K562 (cell line): ENCODE data around the gene VENTX. TPM values are rescaled to one million over a fixed set of nuclear protein-coding genes. Genes with fewer than 3 reads are reported as not detected.

Source experiments
- ATAC-seq: fragments of 200-7000 bp; cut with Tn5 transposase; 3 replicates; pipeline ENCODE4 v1.9.1; 2020; ENCODE audit warnings: moderate library complexity
- BruUV-seq: library from RNA; stranded (reverse); fragments of 400-500 nt; replicated peaks from 2 replicates; lab custom pipeline; 2021; lab: Mats Ljungman, UMichigan
- CTCF ChIA-PET: fragments of 300-600 bp; formaldehyde crosslinking; extraction: SDS; loops from one replicate; lab custom pipeline; 2021; ENCODE audit warnings: low intra/inter-chr PET ratio; lab: Yijun Ruan, JAX
- POLR2A ChIA-PET: fragments of 300-600, 350-650 bp; sonication (Branson Sonifier 250); formaldehyde crosslinking; extraction: SDS; loops from one replicate; lab custom pipeline; 2021; ENCODE audit warnings: antibody characterized with exemption, inconsistent platforms; lab: Yijun Ruan, JAX
- DNase-seq, 4 experiments: peaks; one replicate each; pipeline versions ENCODE4 v3.0.0 to v3.0.0-alpha.2; 2011 to 2018; ENCODE audit warnings: low spot score in 3 of 4, mixed read lengths in 3 of 4; ENCODE audit errors: extremely low read depth in 1 of 4
- FAIRE-seq: peaks from 2 replicates; lab custom pipeline; 2011; peaks lifted over from hg19 to GRCh38; lab: Jason Lieb, UNC
- H2AFZ ChIP-seq: 2 replicates; pipeline ENCODE4 v1.6.0; 2011; ENCODE audit warnings: low read depth, low read length, control low read depth, inconsistent platforms
- H3K27ac ChIP-seq: fragments of 200-600 bp; 3 replicates; pipeline ENCODE4 v1.8.0; 2011; ENCODE audit warnings: low read depth, mild to moderate bottlenecking, control low read depth, inconsistent platforms, low read length, moderate library complexity, mixed read lengths; ENCODE audit errors: extremely low read depth
- H3K27me3 ChIP-seq, 2 experiments: fragments of 300-600 bp in 1 of 2; 2 replicates in 1 of 2; 3 replicates in 1 of 2; pipeline versions ENCODE4 v1.6.0 to v1.8.0; 2011; ENCODE audit warnings: inconsistent platforms in 2 of 2, low read length in 2 of 2, mild to moderate bottlenecking in 1 of 2, mixed read lengths in 1 of 2, moderate library complexity in 1 of 2; ENCODE audit not compliant: control insufficient read depth in 2 of 2, insufficient read depth in 2 of 2
- H3K36me3 ChIP-seq: fragments of 300-600 bp; 3 replicates; pipeline ENCODE4 v1.8.0; 2011; ENCODE audit warnings: mild to moderate bottlenecking, low read length, inconsistent platforms; ENCODE audit not compliant: control insufficient read depth, insufficient read depth
- H3K4me1 ChIP-seq, 2 experiments: fragments of 200-600 bp in 1 of 2; replicated peaks in 1 of 2; 2 replicates in 1 of 2; 3 replicates in 1 of 2; pipeline versions ENCODE4 v1.5.1 to v1.8.0; 2011; ENCODE audit warnings: inconsistent platforms in 2 of 2, low read length in 2 of 2, mild to moderate bottlenecking in 1 of 2, mixed read lengths in 1 of 2, moderate library complexity in 1 of 2; ENCODE audit not compliant: control insufficient read depth in 2 of 2, insufficient read depth in 2 of 2
- H3K4me2 ChIP-seq: 2 replicates; pipeline ENCODE4 v1.6.1; 2011; ENCODE audit warnings: low read length, control low read depth, inconsistent platforms, mixed read lengths; ENCODE audit not compliant: insufficient read depth
- H3K4me3 ChIP-seq: fragments of 200-600 bp; sonication (generic), shearing (Covaris generic); 2 replicates; pipeline ENCODE4 v1.5.1; 2016; ENCODE audit warnings: control low read depth, inconsistent platforms
- H3K79me2 ChIP-seq: fragments of 200-600 bp; 3 replicates; pipeline ENCODE4 v1.8.0; 2011; ENCODE audit warnings: low read length, inconsistent platforms; ENCODE audit not compliant: control insufficient read depth, insufficient read depth
- H3K9ac ChIP-seq, 2 experiments: 2 replicates each; pipeline versions ENCODE4 v1.6.0 to v1.6.1; 2011; ENCODE audit warnings: low read depth in 2 of 2, low read length in 2 of 2, control low read depth in 1 of 2, inconsistent platforms in 1 of 2, mild to moderate bottlenecking in 1 of 2, mixed read lengths in 1 of 2; ENCODE audit not compliant: insufficient read depth in 1 of 2
- H3K9me1 ChIP-seq: one replicate; pipeline ENCODE4 v1.6.0; 2011; ENCODE audit warnings: inconsistent platforms, mild to moderate bottlenecking, low read length, moderate library complexity; ENCODE audit not compliant: control insufficient read depth, insufficient read depth
- H3K9me3 ChIP-seq: replicated peaks from 2 replicates; pipeline ENCODE4 v1.5.1; 2011; ENCODE audit warnings: low read depth, low read length, inconsistent platforms; ENCODE audit not compliant: control insufficient read depth, insufficient read depth
- H4K20me1 ChIP-seq: replicated peaks from 2 replicates; pipeline ENCODE4 v1.6.1; 2011; ENCODE audit warnings: low read length, inconsistent platforms, mixed read lengths; ENCODE audit not compliant: control insufficient read depth, insufficient read depth
- CBX1 ChIP-seq: sonication (generic); IDR thresholded peaks from 2 replicates; pipeline ENCODE4 v1.6.1; 2016; ENCODE audit warnings: antibody characterized with exemption, low read depth, mild to moderate bottlenecking
- JUNB ChIP-seq: fragments of 450-650 bp; formaldehyde crosslinking; conservative IDR thresholded peaks from 2 replicates; pipeline ENCODE4 v1.4.0; 2020; ENCODE audit warnings: mild to moderate bottlenecking
- NR2C2 ChIP-seq, 2 experiments: fragments of 200-800 bp in 1 of 2; sonication (Bioruptor generic) in 1 of 2; sonication (generic) in 1 of 2; formaldehyde crosslinking in 1 of 2; IDR thresholded peaks; 2 replicates each; pipeline versions ENCODE4 v1.6.1 to v1.8.0; 2016 to 2022; ENCODE audit warnings: mild to moderate bottlenecking in 1 of 2, missing compliant biosample characterization in 1 of 2, missing genetic modification characterization in 1 of 2, missing genetic modification reagents in 1 of 2
- PBX2 ChIP-seq, 2 experiments: IDR thresholded peaks in 1 of 2; conservative IDR thresholded peaks in 1 of 2; 2 replicates each; pipeline ENCODE4 v1.6.1; 2016; ENCODE audit warnings: low read depth in 2 of 2, mild to moderate bottlenecking in 1 of 2, missing compliant biosample characterization in 1 of 2, missing genetic modification characterization in 1 of 2, moderate library complexity in 1 of 2
- RFX7 ChIP-seq: fragments of 250-450 bp; sonication (Bioruptor Pico); IDR thresholded peaks from 2 replicates; pipeline ENCODE4 v1.5.1; 2021; ENCODE audit warnings: mild to moderate bottlenecking
- SMAD1 ChIP-seq: fragments of 150-350 bp; IDR thresholded peaks from 2 replicates; pipeline ENCODE4 v1.6.1; 2014; ENCODE audit warnings: low read length, low read depth; ENCODE audit not compliant: partially characterized antibody
- SPI1 ChIP-seq: IDR thresholded peaks from 2 replicates; pipeline ENCODE4 v1.6.1; 2011; ENCODE audit warnings: low read depth, low read length, control low read depth, borderline replicate concordance
- SRF ChIP-seq, 2 experiments: fragments of 250-450, 450-650 bp in 1 of 2; sonication (Bioruptor Pico) in 1 of 2; sonication (generic) in 1 of 2; formaldehyde crosslinking; IDR thresholded peaks; 2 replicates each; pipeline versions ENCODE4 v1.5.0 to v1.5.1; 2020 to 2022; ENCODE audit warnings: mild to moderate bottlenecking in 1 of 2, missing genetic modification reagents in 1 of 2
- U2AF2 ChIP-seq: fragments of 200-400 bp; formaldehyde crosslinking; optimal IDR thresholded peaks from 2 replicates; pipeline ENCODE3; 2017; ENCODE audit warnings: low read depth, mild to moderate bottlenecking, low read length
- ZEB2 ChIP-seq: fragments of 450-650 bp; IDR thresholded peaks from 2 replicates; pipeline ENCODE4 v1.6.1; 2016
- ZNF121 ChIP-seq: sonication (generic); formaldehyde crosslinking; conservative IDR thresholded peaks from 2 replicates; pipeline ENCODE4 v1.8.0; 2022; ENCODE audit warnings: missing genetic modification reagents
- ZNF280A ChIP-seq: fragments of 450-650 bp; IDR thresholded peaks from 2 replicates; pipeline ENCODE4 v1.6.1; 2018; ENCODE audit warnings: mild to moderate bottlenecking, low read depth; ENCODE audit not compliant: partially characterized antibody
- ZNF3 ChIP-seq: fragments of 250-450 bp; sonication (Bioruptor Pico); IDR thresholded peaks from 2 replicates; pipeline ENCODE4 v1.5.0; 2021; ENCODE audit warnings: mild to moderate bottlenecking, moderate library complexity
- ZNF347 ChIP-seq: fragments of 450-650 bp; formaldehyde crosslinking; IDR thresholded peaks from 2 replicates; pipeline ENCODE4 v1.4.0; 2020; ENCODE audit warnings: low read depth, mild to moderate bottlenecking, moderate library complexity
- ZNF695 ChIP-seq: fragments of 450-650 bp; formaldehyde crosslinking; IDR thresholded peaks from 2 replicates; pipeline ENCODE4 v1.4.0; 2020; ENCODE audit warnings: mild to moderate bottlenecking, moderate library complexity
- ZNF764 ChIP-seq: fragments of 250-450 bp; sonication (Bioruptor Pico); IDR thresholded peaks from 2 replicates; pipeline ENCODE4 v1.4.0; 2020; ENCODE audit warnings: low read depth, mild to moderate bottlenecking, moderate library complexity
- ZNF780A ChIP-seq: fragments of 250-450 bp; sonication (Bioruptor Pico); IDR thresholded peaks from 2 replicates; pipeline ENCODE4 v1.5.0; 2021; ENCODE audit warnings: mild to moderate bottlenecking
- ZNF785 ChIP-seq: fragments of 250-450 bp; sonication (Bioruptor Pico); IDR thresholded peaks from 2 replicates; pipeline ENCODE4 v1.4.0; 2020; ENCODE audit warnings: mild to moderate bottlenecking
- ZNF79 ChIP-seq: fragments of 250-450 bp; sonication (Bioruptor Pico); IDR thresholded peaks from 2 replicates; pipeline ENCODE4 v1.4.0; 2020; ENCODE audit warnings: low read depth, mild to moderate bottlenecking, moderate library complexity
- WGBS: fragments of 100-300 bp; shearing (Covaris generic); methylation state at CpG from one replicate; pipeline ENCODE4 v1.1.6; 2016; ENCODE audit warnings: low coverage, mixed read lengths; ENCODE audit not compliant: insufficient coverage; ENCODE audit errors: missing lambda C conversion rate; 5-methylcytosine and 5-hydroxymethylcytosine counted together
- in situ Hi-C: fragments of 300-500 bp; cut with MboI; formaldehyde crosslinking; loops from 4 replicates; pipeline ENCODE4 v1.15.0; 2018; ENCODE audit warnings: inconsistent platforms, mixed read lengths
- intact Hi-C: fragments of 100-400 bp; cut with micrococcal nuclease; formaldehyde crosslinking; loops from 2 replicates; pipeline ENCODE4 v1.14.2; 2022
- polyA plus RNA-seq, 8 experiments: library from polyadenylated mRNA; depleted of rRNA in 4 of 8; stranded (reverse) in 5 of 8; unstranded in 3 of 8; fragments of >200 nt; fragmentation: Nextera tagmentation in 2 of 8; fragmentation: Illumina TruSeq in 1 of 8; extraction: Ambion mirVana in 2 of 8; extraction: Trizol in 1 of 8; gene quantifications; 2 replicates each; pipeline versions ENCODE4 v1.2.1 to v1.2.3, GENCODE V29; 2011 to 2014; ENCODE audit warnings: inconsistent platforms in 1 of 8, missing spikeins in 1 of 8
- total RNA-seq, 7 experiments: library from RNA; depleted of rRNA in 6 of 7; stranded (reverse); fragments of >200 nt in 6 of 7; fragmentation: Illumina TruSeq in 2 of 7; extraction: Trizol in 2 of 7; gene quantifications; 2 replicates each; pipeline versions ENCODE4 v1.2.1 to v1.2.3, GENCODE V29; 2011 to 2021; ENCODE audit warnings: low replicate concordance in 1 of 7

VENTX gene
- total and polyA plus RNA-seq, 9 of the 15 experiments (the other 6 are each of a cell fraction or from before 2014, with no cell fraction given) = 0.07 to 0.70 (median 0.20) TPM; not detected in 1

DNA sequence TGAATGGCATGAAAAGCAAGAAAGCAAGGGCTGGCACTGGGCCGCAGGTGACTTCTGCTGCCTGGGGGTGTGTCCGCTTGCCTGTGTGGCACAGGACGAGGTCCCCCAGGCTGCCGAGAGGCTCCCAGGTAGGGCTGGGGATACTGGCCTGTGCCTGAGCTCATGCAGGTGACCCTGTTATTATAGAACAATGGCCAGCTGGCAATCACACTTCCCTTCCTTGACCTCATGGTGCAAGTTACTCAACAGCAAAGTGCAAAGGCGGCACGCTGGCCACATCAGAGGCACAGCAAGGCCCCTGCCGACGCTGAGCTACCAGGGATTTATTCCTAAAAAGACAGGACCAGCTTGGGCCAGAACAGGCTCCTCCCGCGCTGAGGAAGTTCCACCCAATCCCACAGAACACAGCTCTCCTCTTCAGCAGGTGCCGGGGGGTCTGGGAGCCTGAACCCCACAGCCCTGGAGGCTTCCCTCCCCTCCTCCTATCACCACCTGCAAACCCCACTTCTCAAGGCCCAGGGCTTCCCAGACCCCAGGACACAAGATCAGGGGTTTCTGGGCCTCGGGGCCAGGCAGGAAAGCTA, 40.4 kb downstream of the VENTX start:
- WGBS = 48% methylated on average over 8 of the region's 12 CpGs
- intact Hi-C loops = loop anchor here (2.0 kb wide), 1 partner anchor 27 kb away; no protein-coding TSS in a partner anchor
- TF ChIP-seq SRF (CRISPR knock-in tag; IDR thresholded peaks at IDR 0.05) = no peak
- no peak for TF ChIP-seq U2AF2
- no peak for TF ChIP-seq JUNB
- TF ChIP-seq ZNF121 = no peak
- 0 out of 2 replicates have a peak, but pooled peaks have one; percentile 40 for TF ChIP-seq ZEB2
- TF ChIP-seq ZNF695 = no peak
- TF ChIP-seq ZNF280A = no peak
- no peak for TF ChIP-seq ZNF785 (CRISPR knock-in tag)
- TF ChIP-seq SMAD1 = no peak
- no peak for TF ChIP-seq CBX1
- peak; percentile 21; the same call in 1 of the 2 replicates for TF ChIP-seq SPI1
- TF ChIP-seq ZNF780A (CRISPR knock-in tag) = no peak
- no peak for TF ChIP-seq ZNF79 (CRISPR knock-in tag)
- no peak for TF ChIP-seq NR2C2 (CRISPR knock-in tag; IDR thresholded peaks at IDR 0.05)
- peak; percentile 44; the same call in 1 of the 2 replicates for TF ChIP-seq NR2C2 (tag; IDR thresholded peaks at IDR 0.05)
- TF ChIP-seq ZNF3 = no peak
- no peak for TF ChIP-seq ZNF764 (CRISPR knock-in tag)
- TF ChIP-seq ZNF347 = no peak
- no peak for TF ChIP-seq RFX7 (CRISPR knock-in tag)
- no peak for TF ChIP-seq PBX2 (CRISPR knock-in tag; IDR thresholded peaks at IDR 0.05; ENCODE audit: low read depth)
- TF ChIP-seq PBX2 (tag; conservative IDR thresholded peaks at IDR 0.05; ENCODE audit: low read depth) = no peak

More for the DNA sequence above, 40.4 kb downstream of the VENTX start:
- peak overlapping the region; percentile 72 for H3K4me2 ChIP-seq
- POLR2A ChIA-PET = interaction anchor here (0.6 to 1.4 kb wide), 8 partner anchors 16 to 61 kb away, joined by 3 to 4 read pairs (median 3); no protein-coding TSS in a partner anchor
- peaks cover 40 to 77% of the 10 kb centered on the region in 2 experiments for H3K4me1 ChIP-seq
- CTCF ChIA-PET = no interaction called here
- H3K79me2 ChIP-seq = no peaks in the 10 kb centered on the region
- H3K27ac ChIP-seq = peak overlapping the region; percentile 92
- H4K20me1 ChIP-seq = no peaks in the 10 kb centered on the region
- H3K4me3 ChIP-seq = no peak overlapping the region
- H2AFZ ChIP-seq = 0 out of 2 replicates have a peak overlapping the region, but pooled peaks have one; percentile 40
- in situ Hi-C loops = no loop called here
- no peak for DNase-seq
- no peaks in the 10 kb centered on the region for H3K9me3 ChIP-seq
- peak; percentile 15 for ATAC-seq
- no peak for FAIRE-seq
- peaks cover 3% of the 10 kb centered on the region for H3K9me1 ChIP-seq
- peak overlapping the region; percentile 61 to 77 for H3K9ac ChIP-seq
- H3K27me3 ChIP-seq = no peaks in the 10 kb centered on the region
- H3K36me3 ChIP-seq = peaks cover 24% of the 10 kb centered on the region; the same call in 1 of the 3 replicates
- BruUV-seq = no TSS peak
